GM12864 (cell line): ENCODE data around the gene ACSF3.

Experiments used
- DNase-seq: peaks from one replicate; pipeline ENCODE4 v3.0.0-alpha.2; 2011; ENCODE audit warnings: low read depth
- H3K4me3 ChIP-seq: 2 replicates; pipeline ENCODE4 v1.5.1; 2011; ENCODE audit warnings: mild to moderate bottlenecking, low read depth, low read length, control low read depth
- CTCF ChIP-seq: IDR thresholded peaks from 2 replicates; pipeline ENCODE4 v1.5.1; 2011; ENCODE audit warnings: low read depth, mild to moderate bottlenecking, moderate library complexity, low read length, control low read depth, inconsistent platforms; ENCODE audit errors: missing control alignments

ACSF3 gene

DNA sequence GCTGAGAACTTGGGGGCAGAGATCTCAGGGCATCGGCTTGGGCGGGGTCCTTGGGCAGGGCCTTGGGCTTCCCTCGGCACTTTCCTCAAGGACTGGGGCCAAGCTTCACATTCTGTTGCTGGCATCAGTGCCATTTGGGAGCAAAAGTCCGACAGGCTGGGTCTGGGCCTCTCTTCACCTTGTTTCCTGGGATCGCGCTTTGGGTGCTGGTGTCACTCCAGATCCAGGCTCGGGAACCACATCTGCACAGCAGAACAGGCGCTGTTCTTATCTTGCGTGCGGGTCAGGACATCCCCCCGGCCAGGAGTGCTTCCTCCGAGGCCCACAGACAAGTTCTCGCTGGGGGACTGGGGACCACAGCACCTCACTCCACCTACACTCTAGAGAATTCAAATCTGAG lies 46.7 kb downstream of the ACSF3 start:
- no peak for TF ChIP-seq CTCF
- DNase-seq = no peak
- H3K4me3 ChIP-seq = no peak overlapping the region

DNA sequence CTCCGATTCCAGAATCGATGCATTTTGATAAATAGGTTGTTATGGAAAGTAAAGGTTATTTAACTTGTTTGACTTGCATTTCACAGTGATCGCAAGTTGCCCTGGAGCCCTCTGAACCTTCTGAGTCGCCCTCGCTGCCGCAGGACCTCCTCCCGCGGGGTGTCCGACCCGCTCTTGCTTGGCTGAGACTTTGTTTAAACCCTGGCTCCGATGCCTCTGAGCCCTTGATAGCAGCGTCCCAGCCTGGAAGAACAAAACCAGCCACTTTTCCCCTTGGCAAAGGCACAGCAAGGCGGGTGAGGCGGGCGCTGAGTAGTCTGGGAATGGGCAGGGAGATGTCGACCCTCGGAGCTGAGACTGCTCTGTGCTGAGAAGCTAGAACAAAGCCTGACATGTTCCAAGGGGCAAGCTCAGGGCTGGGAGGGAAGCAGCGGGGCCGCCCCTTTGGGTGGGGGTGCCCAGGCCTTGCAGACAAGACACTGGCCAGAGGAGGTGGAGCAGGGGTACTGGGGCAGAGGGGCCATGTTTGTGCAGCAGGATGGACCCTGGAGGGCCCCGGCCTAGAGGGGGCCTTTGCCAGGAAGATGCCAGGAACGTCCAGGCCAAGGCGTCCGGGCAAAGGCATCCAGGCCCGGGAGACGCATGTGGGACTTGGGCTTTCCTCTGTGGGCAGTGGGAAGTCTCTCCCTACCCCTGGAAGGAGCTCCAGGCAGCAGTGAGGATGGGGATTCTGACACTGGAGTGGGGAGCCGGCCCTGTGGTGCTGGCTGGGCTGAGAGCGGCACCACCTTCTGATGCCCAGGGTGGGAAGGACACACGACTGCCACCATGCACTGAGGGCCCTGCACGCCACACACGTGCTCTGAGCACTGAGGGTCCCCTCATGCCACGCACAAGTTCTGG lies 47.6 kb downstream of the ACSF3 start:
- TF ChIP-seq CTCF = no peak
- no peak overlapping the region for H3K4me3 ChIP-seq
- no peak for DNase-seq

GRCh38 chr16:89141884-89142267 lies 48.2 kb downstream of the ACSF3 start:
- no peak for TF ChIP-seq CTCF
- no peak for DNase-seq
- H3K4me3 ChIP-seq = no peak overlapping the region

GRCh38 chr16:89142474-89143195 lies 49.0 kb downstream of the ACSF3 start:
- no peak overlapping the region for H3K4me3 ChIP-seq
- DNase-seq = no peak
- TF ChIP-seq CTCF = no peak

DNA sequence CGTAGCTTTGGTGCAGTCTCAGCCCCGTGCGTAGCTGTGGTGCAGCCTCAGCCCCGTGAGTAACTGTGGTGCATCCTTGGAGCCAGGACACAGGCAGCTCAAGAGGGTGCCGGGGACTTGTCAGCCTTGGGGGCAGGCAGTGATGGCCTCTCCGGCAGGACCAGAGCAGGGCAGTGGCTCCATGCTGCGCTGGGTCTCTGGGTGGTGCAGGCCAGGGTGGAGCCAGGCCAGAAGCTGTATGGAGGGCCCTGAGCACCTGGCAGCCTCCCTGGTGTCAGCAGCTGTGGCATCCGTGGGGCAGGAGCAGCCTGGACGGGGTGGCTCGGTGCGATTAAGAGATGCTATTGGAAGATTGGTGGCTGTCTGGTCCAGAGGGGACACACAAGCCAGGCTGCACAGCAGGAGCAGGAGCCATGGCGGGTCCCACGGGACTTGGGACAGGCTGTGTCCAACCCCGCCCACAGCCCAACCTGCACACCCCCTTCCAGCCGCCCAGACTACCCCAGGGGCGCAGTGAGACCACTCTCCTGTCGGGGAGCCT lies 49.6 kb downstream of the ACSF3 start:
- no peak for DNase-seq
- H3K4me3 ChIP-seq = no peak overlapping the region
- no peak for TF ChIP-seq CTCF

- no peak for TF ChIP-seq CTCF
- no peak overlapping the region for H3K4me3 ChIP-seq
- no peak for DNase-seq
These were observed 50.4 kb downstream of the ACSF3 start for GRCh38 chr16:89143911-89144675.
